Activated CD4-positive, alpha-beta memory T cell treated with anti-CD3 and anti-CD28 coated beads, Interleukin-2, amount 10 ng/mL, durations not matched to agents 7 days and 5 days (primary cell): ENCODE data around the gene SF3B4. TPM values are rescaled to one million over a fixed set of nuclear protein-coding genes. Genes with fewer than 3 reads are reported as not detected.
"Not testable (repeated sequence)": the region's sequence is repeated elsewhere in the genome, so short reads cannot be mapped to it uniquely, and the experiment has no call there.

Experiments used
- CTCF ChIA-PET: fragments of 350-600 bp; sonication (Branson Sonifier 250); formaldehyde crosslinking; loops from one replicate; lab custom pipeline; 2021; ENCODE audit warnings: antibody characterized with exemption, inconsistent platforms; lab: Charles Lee
- POLR2A ChIA-PET: fragments of 350-600 bp; sonication (Branson Sonifier 250); formaldehyde crosslinking; loops from one replicate; lab custom pipeline; 2021; ENCODE audit warnings: antibody characterized with exemption; lab: Charles Lee
- DNase-seq: peaks from one replicate; pipeline ENCODE4 v3.0.0-alpha.2; 2020
- H3K27ac Mint-ChIP-seq: one replicate; pipeline ENCODE4 v1.8.0; 2021; ENCODE audit warnings: mild to moderate bottlenecking, mixed read lengths
- H3K27me3 Mint-ChIP-seq: one replicate; pipeline ENCODE4 v1.8.0; 2021; ENCODE audit warnings: mixed read lengths
- H3K36me3 Mint-ChIP-seq: one replicate; pipeline ENCODE4 v1.8.0; 2021; ENCODE audit warnings: low read depth, mixed read lengths
- H3K4me1 Mint-ChIP-seq: one replicate; pipeline ENCODE4 v1.8.0; 2021; ENCODE audit warnings: mixed read lengths
- H3K4me3 Mint-ChIP-seq: one replicate; pipeline ENCODE4 v1.8.0; 2021; ENCODE audit warnings: mild to moderate bottlenecking, mixed read lengths
- H3K9me3 Mint-ChIP-seq: one replicate; pipeline ENCODE4 v1.8.0; 2021; ENCODE audit warnings: mixed read lengths
- total RNA-seq, 2 experiments: library from RNA; stranded (reverse); gene quantifications; one replicate each; pipeline ENCODE4 v1.2.3, GENCODE V29; 2021

SF3B4 gene
- total RNA-seq, 2 experiments from 2014 or later = 82.3 to 84.3 TPM

DNA sequence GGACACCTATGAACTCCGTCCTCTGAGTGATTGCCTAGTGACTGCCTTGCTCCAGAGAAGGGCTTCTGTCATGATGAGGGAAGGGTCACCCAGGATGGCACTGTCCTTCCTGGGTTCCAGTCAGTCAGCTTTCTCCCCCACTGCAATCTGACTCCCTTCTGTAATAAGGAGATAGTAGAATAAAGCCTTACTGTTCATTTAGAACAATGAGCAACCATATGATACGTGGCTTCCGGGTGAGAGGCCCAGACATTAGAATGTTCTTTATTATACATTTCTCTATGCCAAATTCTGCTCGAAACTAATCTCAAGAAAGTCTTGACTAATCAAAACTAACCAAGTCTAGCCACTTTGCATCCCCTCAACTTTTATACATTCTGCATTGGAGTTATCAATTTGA, 17.6 kb upstream of the SF3B4 start:
- H3K4me1 Mint-ChIP-seq = peaks cover 14% of the 10 kb centered on the region
- DNase-seq = no peak
- ChIA-PET CTCF (interaction anchor here (1.2 to 1.6 kb wide), 2 partner anchors 16 to 17 kb away, joined by 3 to 4 read pairs; no protein-coding TSS in a partner anchor), POLR2A (no interaction called here)
- no peaks in the 10 kb centered on the region for H3K27me3 Mint-ChIP-seq
- H3K27ac Mint-ChIP-seq = no peak overlapping the region
- H3K9me3 Mint-ChIP-seq = no peaks in the 10 kb centered on the region
- H3K36me3 Mint-ChIP-seq = peaks cover 30% of the 10 kb centered on the region
- H3K4me3 Mint-ChIP-seq = no peak overlapping the region

DNA sequence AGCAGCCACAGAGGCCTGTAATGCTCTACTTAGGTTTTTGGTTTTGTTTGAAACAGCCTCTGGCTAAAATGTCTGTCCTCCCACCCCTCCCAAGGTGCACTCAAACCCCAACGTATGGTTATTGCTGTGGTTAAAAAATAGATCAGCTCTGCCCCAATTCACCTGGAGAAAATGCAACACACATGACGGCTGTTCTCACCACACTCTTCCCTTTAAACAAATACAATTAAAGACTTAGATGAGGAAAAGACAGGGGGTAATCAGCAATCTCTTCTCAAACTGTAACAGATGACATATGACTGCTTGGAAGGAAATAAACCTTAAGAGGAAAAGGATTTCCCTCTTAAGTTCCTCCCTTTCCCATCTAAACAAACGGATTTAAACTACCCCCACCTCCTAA, 15.3 kb upstream of the SF3B4 start:
- no peak overlapping the region for H3K4me3 Mint-ChIP-seq
- POLR2A ChIA-PET = interaction anchor here (1.1 to 2.4 kb wide), 3 partner anchors 15 to 57 kb away, joined by 3 to 14 read pairs (median 6); a partner anchor contains a TSS
- H3K9me3 Mint-ChIP-seq = no peaks in the 10 kb centered on the region
- no peak for DNase-seq
- peaks cover 22% of the 10 kb centered on the region for H3K36me3 Mint-ChIP-seq
- H3K27me3 Mint-ChIP-seq = no peaks in the 10 kb centered on the region
- H3K27ac Mint-ChIP-seq = no peak overlapping the region
- CTCF ChIA-PET = no interaction called here
- peaks cover 30% of the 10 kb centered on the region for H3K4me1 Mint-ChIP-seq

GRCh38 chr1:149942207-149942606, 14.6 kb upstream of the SF3B4 start:
- H3K36me3 Mint-ChIP-seq = peaks cover 17% of the 10 kb centered on the region
- ChIA-PET POLR2A (interaction anchor here (1.1 to 2.4 kb wide), 3 partner anchors 14 to 56 kb away, joined by 3 to 14 read pairs (median 6); a partner anchor contains a TSS), CTCF (no interaction called here)
- H3K27me3 Mint-ChIP-seq = no peaks in the 10 kb centered on the region
- no peaks in the 10 kb centered on the region for H3K9me3 Mint-ChIP-seq
- no peak overlapping the region for H3K4me3 Mint-ChIP-seq
- no peak overlapping the region for H3K27ac Mint-ChIP-seq
- peaks cover 37% of the 10 kb centered on the region for H3K4me1 Mint-ChIP-seq
- no peak for DNase-seq

- POLR2A ChIA-PET = interaction anchor here (4.5 to 6.8 kb wide), 2 partner anchors 11 to 54 kb away, joined by 37 to 53 read pairs; partner anchors contain the start of gene SF3B4
- CTCF ChIA-PET = interaction anchor here (1.4 kb wide), 1 partner anchor 22 kb away, joined by 4 read pairs; no protein-coding TSS in a partner anchor
- Mint-ChIP-seq H3K27me3 (no peaks in the 10 kb centered on the region), H3K27ac (no peak overlapping the region), H3K4me1 (peaks cover 43% of the 10 kb centered on the region), H3K36me3 (peaks cover 15% of the 10 kb centered on the region), H3K4me3 (no peak overlapping the region), H3K9me3 (no peaks in the 10 kb centered on the region)
- DNase-seq = no peak
Measured at GRCh38 chr1:149940427-149940826, 12.8 kb upstream of the SF3B4 start.

- not testable (repeated sequence) for H3K4me3 Mint-ChIP-seq, H3K36me3 Mint-ChIP-seq, H3K9me3 Mint-ChIP-seq, H3K27me3 Mint-ChIP-seq, DNase-seq
- Mint-ChIP-seq H3K4me1 (peaks cover 42% of the 10 kb centered on the region), H3K27ac (peak overlapping the region; percentile 77)
- POLR2A ChIA-PET = interaction anchor here (0.8 to 6.8 kb wide), 7 partner anchors 9 to 296 kb away, joined by 3 to 53 read pairs (median 4); partner anchors contain the start of genes BOLA1, PLEKHO1 and SF3B4
- CTCF ChIA-PET = interaction anchor here (0.9 to 1.8 kb wide), 5 partner anchors 11 to 248 kb away, joined by 3 to 9 read pairs (median 4); partner anchors contain the start of genes SF3B4 and VPS45
Measured at GRCh38 chr1:149938668-149939003, 11.0 kb upstream of the SF3B4 start.

DNA sequence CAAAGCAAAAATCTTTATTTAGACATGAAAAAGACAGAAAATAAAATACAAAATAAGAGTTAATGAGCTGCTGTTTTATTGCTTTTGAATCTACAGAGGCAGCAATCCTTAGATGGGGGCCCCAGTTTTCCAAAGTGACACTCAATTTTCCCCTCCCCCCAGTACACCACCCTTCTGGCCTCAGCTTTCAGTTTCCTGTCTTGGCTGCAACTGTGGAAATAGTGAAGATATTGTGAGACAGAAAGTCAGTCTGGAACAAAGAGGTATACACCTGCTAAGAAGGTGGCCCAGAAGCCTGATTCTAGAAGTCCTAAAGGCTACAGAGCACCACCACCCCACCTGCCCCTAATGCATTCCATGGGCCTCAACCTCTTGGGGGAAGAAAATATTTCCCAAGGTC, 10.2 kb upstream of the SF3B4 start:
- Mint-ChIP-seq H3K4me3 (no peak overlapping the region), H3K36me3 (no peaks in the 10 kb centered on the region), H3K27me3 (no peaks in the 10 kb centered on the region), H3K27ac (peak overlapping the region; percentile 63), H3K9me3 (no peaks in the 10 kb centered on the region), H3K4me1 (peaks cover 34% of the 10 kb centered on the region)
- no peak for DNase-seq
- POLR2A ChIA-PET = interaction anchor here (0.9 to 6.8 kb wide), 5 partner anchors 8 to 212 kb away, joined by 3 to 53 read pairs (median 5); partner anchors contain the start of genes PLEKHO1 and SF3B4
- CTCF ChIA-PET = interaction anchor here (0.7 to 1.8 kb wide), 4 partner anchors 10 to 249 kb away, joined by 3 to 7 read pairs (median 4); partner anchors contain the start of gene SF3B4

DNA sequence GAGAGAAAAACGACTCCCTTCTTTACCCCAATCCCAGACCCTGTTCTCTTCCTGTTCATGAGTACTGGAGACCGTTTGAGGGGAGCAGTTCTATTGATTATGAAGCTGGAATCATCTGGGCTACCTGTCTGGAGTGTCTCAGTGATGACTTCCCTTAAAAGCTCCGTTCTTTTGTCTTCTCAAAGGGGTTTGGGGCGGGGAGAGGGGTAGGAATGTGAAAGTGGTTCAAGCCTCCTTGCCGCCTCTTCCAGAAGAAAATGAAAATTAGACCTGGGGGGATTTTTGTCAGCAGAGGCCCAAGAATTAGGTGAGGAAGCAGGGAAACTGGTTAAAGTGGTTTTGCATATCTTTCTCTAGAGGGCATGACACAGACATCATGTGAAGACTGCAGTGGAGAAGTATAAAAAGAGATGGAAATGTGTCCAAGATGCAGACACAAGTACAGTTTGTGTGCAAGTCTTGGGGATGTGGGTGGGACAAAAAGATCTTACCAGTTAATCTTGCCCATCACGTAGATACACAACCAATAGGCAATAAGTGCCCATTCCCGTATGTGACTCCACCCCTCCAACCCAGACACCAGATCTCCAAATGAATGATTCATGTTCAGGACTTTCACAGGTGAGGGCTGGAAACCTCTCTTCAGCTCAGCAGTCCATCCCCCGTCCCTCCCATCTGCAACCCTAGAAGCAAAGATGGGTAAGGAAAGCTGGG, 9.5 kb upstream of the SF3B4 start:
- no peaks in the 10 kb centered on the region for H3K36me3 Mint-ChIP-seq
- H3K27me3 Mint-ChIP-seq = no peaks in the 10 kb centered on the region
- DNase-seq = no peak
- no peaks in the 10 kb centered on the region for H3K9me3 Mint-ChIP-seq
- peaks cover 37% of the 10 kb centered on the region for H3K4me1 Mint-ChIP-seq
- ChIA-PET POLR2A (interaction anchor here (0.9 to 6.8 kb wide), 5 partner anchors 8 to 212 kb away, joined by 3 to 53 read pairs (median 5); partner anchors contain the start of genes PLEKHO1 and SF3B4), CTCF (interaction anchor here (0.7 to 1.8 kb wide), 4 partner anchors 9 to 250 kb away, joined by 3 to 7 read pairs (median 4); partner anchors contain the start of gene SF3B4)
- H3K4me3 Mint-ChIP-seq = no peak overlapping the region
- H3K27ac Mint-ChIP-seq = peak overlapping the region; percentile 63

DNA sequence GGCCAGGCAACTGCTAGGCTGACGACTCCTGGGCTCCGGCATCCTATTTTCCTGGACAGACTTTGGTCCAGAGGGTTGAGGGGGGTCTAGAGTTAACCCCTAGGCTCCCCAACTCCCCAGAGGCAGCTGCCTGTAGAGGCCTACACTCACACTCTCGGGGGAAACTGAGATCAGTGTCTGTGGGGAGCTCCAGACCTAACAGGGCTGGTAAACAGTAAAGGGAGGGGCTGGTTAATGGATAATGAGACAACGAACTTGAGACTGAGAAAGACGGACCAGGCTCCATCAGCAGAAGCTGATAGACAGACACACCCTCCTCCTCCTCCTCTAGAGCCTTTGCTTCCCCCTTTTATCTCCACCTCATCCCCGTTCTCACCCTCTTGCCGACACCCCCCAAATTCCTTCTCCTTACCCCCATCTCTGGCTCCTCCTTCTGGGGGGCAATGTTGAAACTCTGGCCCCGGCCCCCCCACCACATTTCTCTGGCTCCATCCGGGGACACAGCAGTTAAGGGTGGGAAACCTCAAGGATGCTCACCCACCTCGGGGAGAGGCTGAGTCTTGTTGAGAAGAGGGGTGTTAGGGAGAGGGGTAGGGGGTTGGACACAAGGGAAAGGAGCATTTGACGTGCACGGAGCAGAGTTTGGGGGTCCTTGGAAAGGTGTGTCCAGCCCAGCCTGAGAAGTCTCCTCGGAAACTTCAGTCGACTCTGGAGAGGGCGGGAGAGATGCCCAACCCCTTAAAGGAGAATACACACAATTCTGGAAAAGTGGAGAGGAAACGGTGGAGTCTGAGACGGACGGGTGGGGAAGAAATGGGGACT, 8.8 kb upstream of the SF3B4 start, which contains the start of gene MTMR11:
Gene MTMR11, minus strand, starts transcription at position 710 of the 822 bp plus-strand sequence. Its CDS starts 232 bp downstream, at position 478.
- DNase-seq = no peak
- Mint-ChIP-seq H3K27me3 (no peaks in the 10 kb centered on the region), H3K9me3 (no peaks in the 10 kb centered on the region), H3K36me3 (peaks cover 5% of the 10 kb centered on the region), H3K4me3 (no peak within 1 kb of the TSS), H3K4me1 (peaks cover 44% of the 10 kb centered on the region), H3K27ac (peak within 1 kb of the TSS; percentile 63)
- CTCF ChIA-PET = no interaction called here
- POLR2A ChIA-PET = interaction anchor here (1.1 to 6.8 kb wide), 2 partner anchors 8 to 50 kb away, joined by 3 to 53 read pairs; a partner anchor contains a TSS

DNA sequence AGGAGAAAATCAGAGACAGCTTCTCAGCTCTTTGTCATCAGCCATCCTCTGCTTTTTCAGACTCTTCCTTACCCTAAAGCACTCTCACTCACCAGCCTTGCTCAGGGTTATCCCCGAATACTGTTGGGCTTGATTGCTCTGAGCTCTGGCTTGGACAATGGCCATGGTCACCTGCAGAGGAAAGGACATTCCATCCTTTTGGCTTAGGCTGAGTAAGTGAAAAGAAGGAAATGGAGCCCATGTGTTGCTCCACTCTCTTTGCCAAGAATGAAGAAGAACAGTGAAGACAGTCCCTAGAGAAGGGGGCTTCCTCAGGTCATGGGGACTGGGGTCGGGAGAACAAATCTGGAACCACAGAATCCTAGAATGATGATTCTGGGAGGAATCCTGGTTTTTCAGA, 6.8 kb upstream of the SF3B4 start:
- Mint-ChIP-seq H3K4me3 (no peak overlapping the region), H3K27ac (no peak overlapping the region), H3K36me3 (peaks cover 7% of the 10 kb centered on the region), H3K27me3 (no peaks in the 10 kb centered on the region), H3K9me3 (no peaks in the 10 kb centered on the region), H3K4me1 (peaks cover 57% of the 10 kb centered on the region)
- CTCF ChIA-PET = no interaction called here
- POLR2A ChIA-PET = interaction anchor here (7.4 kb wide), 1 partner anchor 47 kb away, joined by 160 read pairs; a partner anchor contains a TSS
- no peak for DNase-seq

DNA sequence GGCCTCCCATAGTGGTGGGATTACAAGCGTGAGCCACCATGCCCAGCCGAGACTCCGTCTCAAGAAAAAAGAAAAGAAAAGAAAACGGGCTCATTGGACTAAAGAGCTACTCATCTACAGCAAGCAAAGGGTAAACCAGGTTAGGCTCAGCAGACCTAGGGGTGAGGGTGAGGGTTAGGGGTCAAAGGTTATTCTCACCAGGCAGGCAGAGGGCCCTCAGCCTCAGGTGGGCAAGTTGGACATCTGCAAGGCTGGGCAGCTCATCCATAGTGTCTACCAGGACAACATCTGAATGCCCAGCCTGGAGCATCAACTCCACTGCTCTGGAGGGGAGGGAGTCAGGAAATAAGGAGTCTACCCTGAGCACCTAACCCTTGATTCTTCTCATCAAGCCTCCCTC, 5.6 kb upstream of the SF3B4 start:
- Mint-ChIP-seq H3K36me3 (peaks cover 7% of the 10 kb centered on the region), H3K4me3 (no peak overlapping the region), H3K4me1 (peaks cover 59% of the 10 kb centered on the region), H3K27me3 (no peaks in the 10 kb centered on the region), H3K9me3 (no peaks in the 10 kb centered on the region), H3K27ac (no peak overlapping the region)
- CTCF ChIA-PET = no interaction called here
- POLR2A ChIA-PET = interaction anchor here (1.0 to 7.4 kb wide), 2 partner anchors 17 to 46 kb away, joined by 3 to 160 read pairs; a partner anchor contains a TSS
- no peak for DNase-seq

- CTCF ChIA-PET = no interaction called here
- Mint-ChIP-seq H3K9me3 (no peaks in the 10 kb centered on the region), H3K4me3 (no peak overlapping the region), H3K36me3 (peaks cover 10% of the 10 kb centered on the region), H3K27me3 (no peaks in the 10 kb centered on the region), H3K27ac (no peak overlapping the region), H3K4me1 (peaks cover 53% of the 10 kb centered on the region)
- no peak for DNase-seq
- POLR2A ChIA-PET = interaction anchor here (1.0 to 7.4 kb wide), 2 partner anchors 16 to 46 kb away, joined by 3 to 160 read pairs; a partner anchor contains a TSS
Measured at GRCh38 chr1:149932474-149932873, 4.9 kb upstream of the SF3B4 start.

GRCh38 chr1:149931212-149931790, 3.7 kb upstream of the SF3B4 start:
- peak overlapping the region; percentile 70 for H3K4me3 Mint-ChIP-seq
- H3K36me3 Mint-ChIP-seq = peaks cover 18% of the 10 kb centered on the region
- no peaks in the 10 kb centered on the region for H3K9me3 Mint-ChIP-seq
- no peak for DNase-seq
- peaks cover 51% of the 10 kb centered on the region for H3K4me1 Mint-ChIP-seq
- POLR2A ChIA-PET = interaction anchor here (1.0 to 7.4 kb wide), 3 partner anchors 8 to 44 kb away, joined by 5 to 160 read pairs (median 37); a partner anchor contains a TSS
- CTCF ChIA-PET = interaction anchor here (1.0 kb wide), 1 partner anchor 256 kb away, joined by 3 read pairs; no protein-coding TSS in a partner anchor
- H3K27me3 Mint-ChIP-seq = no peaks in the 10 kb centered on the region
- H3K27ac Mint-ChIP-seq = peak overlapping the region; percentile 82
